HCT116 (cell line): ENCODE data around the gene TIE1.

ENCODE experiments used
- EZH2 ChIP-seq: fragments of 200-600 bp; sonication (generic); IDR thresholded peaks from 2 replicates; pipeline ENCODE4 v1.6.1; 2017; ENCODE audit warnings: antibody characterized with exemption, mixed run types
- TF ChIP-seq, protein P1 (sequence below), 3 experiments: fragments of 200-600 bp in 1 of 3; sonication (generic) in 1 of 3; IDR thresholded peaks in 2 of 3; conservative IDR thresholded peaks in 1 of 3; 2 replicates each; pipeline ENCODE4 v1.5.1; 2012 to 2017; ENCODE audit warnings: low read depth in 2 of 3, low read length in 2 of 3, antibody characterized with exemption in 1 of 3, borderline replicate concordance in 1 of 3, control low read depth in 1 of 3, mild to moderate bottlenecking in 1 of 3, mixed read lengths in 1 of 3, mixed run types in 1 of 3, moderate library complexity in 1 of 3; ENCODE audit not compliant: insufficient read depth in 1 of 3

DNA sequence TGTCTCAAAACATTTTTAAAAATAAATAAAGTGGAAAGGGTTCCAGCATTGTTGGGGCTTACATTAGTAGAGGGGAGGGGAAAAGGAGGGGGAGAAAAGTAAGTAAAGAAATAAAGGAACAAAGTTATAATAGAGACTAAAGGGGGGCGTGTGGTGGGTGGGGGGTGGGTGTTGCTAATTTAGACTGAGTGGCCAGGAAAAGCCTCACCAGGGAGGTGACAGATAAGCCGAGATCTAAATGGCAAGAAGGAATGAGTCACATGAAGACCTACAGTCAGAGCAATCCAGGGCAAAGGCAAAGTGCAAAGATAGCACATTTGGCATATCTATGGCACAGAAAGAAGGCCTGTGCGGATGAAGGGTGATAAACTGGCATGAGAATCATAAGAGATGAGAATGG is 44.3 kb downstream of the TIE1 start:
- no peak for TF ChIP-seq EZH2
- TF ChIP-seq, protein P1, sequence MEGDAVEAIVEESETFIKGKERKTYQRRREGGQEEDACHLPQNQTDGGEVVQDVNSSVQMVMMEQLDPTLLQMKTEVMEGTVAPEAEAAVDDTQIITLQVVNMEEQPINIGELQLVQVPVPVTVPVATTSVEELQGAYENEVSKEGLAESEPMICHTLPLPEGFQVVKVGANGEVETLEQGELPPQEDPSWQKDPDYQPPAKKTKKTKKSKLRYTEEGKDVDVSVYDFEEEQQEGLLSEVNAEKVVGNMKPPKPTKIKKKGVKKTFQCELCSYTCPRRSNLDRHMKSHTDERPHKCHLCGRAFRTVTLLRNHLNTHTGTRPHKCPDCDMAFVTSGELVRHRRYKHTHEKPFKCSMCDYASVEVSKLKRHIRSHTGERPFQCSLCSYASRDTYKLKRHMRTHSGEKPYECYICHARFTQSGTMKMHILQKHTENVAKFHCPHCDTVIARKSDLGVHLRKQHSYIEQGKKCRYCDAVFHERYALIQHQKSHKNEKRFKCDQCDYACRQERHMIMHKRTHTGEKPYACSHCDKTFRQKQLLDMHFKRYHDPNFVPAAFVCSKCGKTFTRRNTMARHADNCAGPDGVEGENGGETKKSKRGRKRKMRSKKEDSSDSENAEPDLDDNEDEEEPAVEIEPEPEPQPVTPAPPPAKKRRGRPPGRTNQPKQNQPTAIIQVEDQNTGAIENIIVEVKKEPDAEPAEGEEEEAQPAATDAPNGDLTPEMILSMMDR (IDR thresholded peaks at IDR 0.05 in 2 of 3, conservative IDR thresholded peaks at IDR 0.05 in 1 of 3; ENCODE audit: borderline replicate concordance in 1 of 3, insufficient read depth in 1 of 3, low read depth in 2 of 3, low read length in 2 of 3) = no peak
